IMR-90 (cell line): Measurements from ENCODE around the gene FAM81A. TPM values are rescaled to one million over a fixed set of nuclear protein-coding genes. Genes with fewer than 3 reads are reported as not detected.

Source experiments
- ATAC-seq: fragments of 200-7000 bp; cut with Tn5 transposase; 2 replicates; pipeline ENCODE4 v1.9.1; 2020; ENCODE audit warnings: low read depth, mild to moderate bottlenecking, moderate library complexity
- BruUV-seq: library from RNA; stranded (reverse); fragments of 400-500 nt; replicated peaks from 2 replicates; lab custom pipeline; 2021; lab: Mats Ljungman, UMichigan
- CTCF ChIA-PET: fragments of 300-600 bp; formaldehyde crosslinking; extraction: SDS; loops from one replicate; lab custom pipeline; 2021; ENCODE audit warnings: antibody characterized with exemption; lab: Yijun Ruan, JAX
- POLR2A ChIA-PET: fragments of 300-600 bp; sonication (Branson Sonifier 250); formaldehyde crosslinking; loops from one replicate; lab custom pipeline; 2022; ENCODE audit warnings: antibody characterized with exemption; ENCODE audit not compliant: unreplicated experiment; lab: Charles Lee
- DNase-seq: peaks from one replicate; pipeline ENCODE4 v3.0.0; 2013
- H2AFZ ChIP-seq: replicated peaks from 2 replicates; pipeline ENCODE3; 2013; ENCODE audit warnings: low read length, mild to moderate bottlenecking; ENCODE audit not compliant: poor library complexity
- H2AK5ac ChIP-seq: 2 replicates; pipeline ENCODE4 v1.6.1; 2013; ENCODE audit warnings: low read depth, low read length, inconsistent platforms
- H2AK9ac ChIP-seq: replicated peaks from 2 replicates; pipeline ENCODE3; 2013; ENCODE audit warnings: mild to moderate bottlenecking, low read depth, low read length, moderate library complexity; ENCODE audit not compliant: poor library complexity
- H2BK120ac ChIP-seq: 2 replicates; pipeline ENCODE4 v1.6.1; 2013; ENCODE audit warnings: low read depth, low read length, inconsistent platforms
- H2BK15ac ChIP-seq: 3 replicates; pipeline ENCODE4 v1.6.1; 2013; ENCODE audit warnings: low read depth, low read length, inconsistent platforms
- H2BK20ac ChIP-seq: 2 replicates; pipeline ENCODE4 v1.6.1; 2013; ENCODE audit warnings: low read depth, mild to moderate bottlenecking, inconsistent platforms, low read length, moderate library complexity
- H2BK5ac ChIP-seq: 2 replicates; pipeline ENCODE4 v1.6.1; 2013; ENCODE audit warnings: mild to moderate bottlenecking, low read depth, low read length, inconsistent platforms; ENCODE audit not compliant: poor library complexity, severe bottlenecking
- H3K14ac ChIP-seq: replicated peaks from 2 replicates; pipeline ENCODE4 v1.6.1; 2013; ENCODE audit warnings: low read depth, low read length, inconsistent platforms
- H3K18ac ChIP-seq: 2 replicates; pipeline ENCODE4 v1.6.1; 2013; ENCODE audit warnings: low read depth, low read length, control low read depth
- H3K23ac ChIP-seq: 2 replicates; pipeline ENCODE4 v1.6.1; 2013; ENCODE audit warnings: low read depth, low read length, inconsistent platforms
- H3K27ac ChIP-seq: 2 replicates; pipeline ENCODE4 v1.5.1; 2013; ENCODE audit warnings: mild to moderate bottlenecking, control low read depth, low read length; ENCODE audit not compliant: insufficient read depth
- H3K27me3 ChIP-seq: 2 replicates; pipeline ENCODE4 v1.6.1; 2013; ENCODE audit warnings: low read length; ENCODE audit not compliant: control insufficient read depth, insufficient read depth
- H3K36me3 ChIP-seq: 2 replicates; pipeline ENCODE4 v1.6.1; 2013; ENCODE audit warnings: low read length, mixed read lengths; ENCODE audit not compliant: control insufficient read depth, insufficient read depth
- H3K4ac ChIP-seq: 2 replicates; pipeline ENCODE4 v1.6.1; 2013; ENCODE audit warnings: low read depth, low read length, inconsistent platforms
- H3K4me1 ChIP-seq: 2 replicates; pipeline ENCODE4 v1.6.1; 2013; ENCODE audit warnings: low read length, mixed read lengths; ENCODE audit not compliant: control insufficient read depth, insufficient read depth
- H3K4me2 ChIP-seq: 2 replicates; pipeline ENCODE4 v1.6.1; 2013; ENCODE audit warnings: low read depth, mild to moderate bottlenecking, control low read depth, low read length, moderate library complexity
- H3K4me3 ChIP-seq: 2 replicates; pipeline ENCODE4 v1.5.1; 2013; ENCODE audit warnings: low read depth, mild to moderate bottlenecking, control low read depth, low read length, moderate library complexity; ENCODE audit not compliant: insufficient read depth
- H3K56ac ChIP-seq: 2 replicates; pipeline ENCODE4 v1.6.1; 2013; ENCODE audit warnings: low read length, inconsistent platforms; ENCODE audit not compliant: insufficient read depth; ENCODE audit errors: extremely low read depth
- H3K79me1 ChIP-seq, 2 experiments: 2 replicates each; pipeline ENCODE4 v1.6.1; 2013; ENCODE audit warnings: low read length in 2 of 2, inconsistent platforms in 1 of 2, low read depth in 1 of 2
- H3K9ac ChIP-seq: 2 replicates; pipeline ENCODE4 v1.6.1; 2013; ENCODE audit warnings: low read depth, low read length, control low read depth
- H3K9me1 ChIP-seq: 2 replicates; pipeline ENCODE4 v1.6.1; 2013; ENCODE audit warnings: low read length, inconsistent platforms; ENCODE audit not compliant: insufficient read depth
- H3K9me3 ChIP-seq: 2 replicates; pipeline ENCODE4 v1.6.1; 2013; ENCODE audit warnings: low read length; ENCODE audit not compliant: control insufficient read depth, insufficient read depth
- H4K20me1 ChIP-seq: 2 replicates; pipeline ENCODE4 v1.6.1; 2013; ENCODE audit warnings: low read length, inconsistent platforms; ENCODE audit not compliant: insufficient read depth
- H4K5ac ChIP-seq: 2 replicates; pipeline ENCODE4 v1.6.1; 2013; ENCODE audit warnings: mild to moderate bottlenecking, low read depth, low read length, control low read depth
- H4K8ac ChIP-seq, 2 experiments: 2 replicates each; pipeline ENCODE4 v1.6.1; 2013; ENCODE audit warnings: low read depth in 2 of 2, low read length in 2 of 2, control low read depth in 1 of 2, inconsistent platforms in 1 of 2
- H4K91ac ChIP-seq: 2 replicates; pipeline ENCODE4 v1.6.1; 2013; ENCODE audit warnings: low read depth, low read length, inconsistent platforms; ENCODE audit not compliant: insufficient read depth
- CTCF ChIP-seq: conservative IDR thresholded peaks from 2 replicates; pipeline ENCODE4 v1.5.1; 2012; ENCODE audit warnings: mild to moderate bottlenecking, low read depth, low read length, improper control_type of control experiment
- ELK1 ChIP-seq: fragments of 150-350 bp; IDR thresholded peaks from 2 replicates; pipeline ENCODE4 v1.6.1; 2016; ENCODE audit warnings: low read depth, mild to moderate bottlenecking, low read length, moderate library complexity, borderline replicate concordance
- MXI1 ChIP-seq: IDR thresholded peaks from 2 replicates; pipeline ENCODE4 v1.6.1; 2012; ENCODE audit warnings: low read depth, mild to moderate bottlenecking, low read length, moderate library complexity, borderline replicate concordance
- NFE2L2 ChIP-seq: fragments of 150-350 bp; IDR thresholded peaks from 2 replicates; pipeline ENCODE4 v1.6.1; 2016; ENCODE audit warnings: low read depth, mild to moderate bottlenecking, low read length
- RAD21 ChIP-seq: IDR thresholded peaks from 2 replicates; pipeline ENCODE4 v1.6.1; 2012; ENCODE audit warnings: low read length, improper control_type of control experiment
- RCOR1 ChIP-seq: IDR thresholded peaks from 2 replicates; pipeline ENCODE4 v1.6.1; 2012; ENCODE audit warnings: mild to moderate bottlenecking, low read length, improper control_type of control experiment; ENCODE audit not compliant: insufficient replicate concordance
- RFX5 ChIP-seq: IDR thresholded peaks from 2 replicates; pipeline ENCODE4 v1.8.0; 2012; ENCODE audit warnings: low read depth, mild to moderate bottlenecking, low read length, moderate library complexity
- SMC3 ChIP-seq: fragments of 150-350 bp; IDR thresholded peaks from 2 replicates; pipeline ENCODE4 v1.6.1; 2016; ENCODE audit warnings: low read depth, mild to moderate bottlenecking, antibody characterized with exemption, low read length, moderate library complexity
- USF2 ChIP-seq: fragments of 150-350 bp; IDR thresholded peaks from 2 replicates; pipeline ENCODE4 v1.6.1; 2017; ENCODE audit warnings: mild to moderate bottlenecking, antibody characterized with exemption, low read length, low read depth
- WGBS, 2 experiments: methylation state at CpG; one replicate each; pipeline versions ENCODE4 v1.1.5 to v1.1.7; 2013; ENCODE audit warnings: missing lambda C conversion rate in 2 of 2; ENCODE audit not compliant: insufficient read length in 1 of 2; ENCODE audit errors: extremely low coverage in 2 of 2; 5-methylcytosine and 5-hydroxymethylcytosine counted together
- dilution Hi-C: fragments of 300-500 bp; cut with HindIII; formaldehyde crosslinking; loops from one replicate; pipeline ENCODE4 v1.14.3; 2018; ENCODE audit warnings: low sequenced_read_pairs; ENCODE audit not compliant: unreplicated experiment
- in situ Hi-C: fragments of 300-500 bp; cut with MboI; formaldehyde crosslinking; loops from 3 replicates; pipeline ENCODE4 v1.14.3; 2019; ENCODE audit warnings: low sequenced_read_pairs, inconsistent platforms, mixed read lengths
- intact Hi-C: fragments of 100-400 bp; cut with micrococcal nuclease; formaldehyde crosslinking; loops from 2 replicates; pipeline ENCODE4 v1.10.0; 2022
- polyA plus RNA-seq, 3 experiments: library from polyadenylated mRNA; depleted of rRNA; stranded (reverse); fragments of >200 nt; gene quantifications; 2 replicates each; pipeline ENCODE4 v1.2.3, GENCODE V29; 2012; ENCODE audit warnings: low replicate concordance in 1 of 3
- total RNA-seq: library from RNA; depleted of rRNA; stranded (reverse); fragments of >200 nt; gene quantifications from 2 replicates; pipeline ENCODE4 v1.2.3, GENCODE V29; 2012

Gene FAM81A
- total and polyA plus RNA-seq, 2 of the 4 experiments (the other 2 are of a cell fraction): not detected

- in situ Hi-C loops: no loop called here
- H3K4me2 ChIP-seq: no peak overlapping the region
Observed at GRCh38 chr15:59516655-59517461, 78.9 kb downstream of the FAM81A start.

More at GRCh38 chr15:59516655-59517461, 78.9 kb downstream of the FAM81A start:
- TF ChIP-seq RCOR1 (no peak), NFE2L2 (no peak), USF2 (no peak), CTCF (no peak), MXI1 (no peak), SMC3 (no peak), RAD21 (no peak), ELK1 (no peak), RFX5 (no peak)
- Histone ChIP-seq H3K18ac (no peak overlapping the region), H3K27me3 (peaks cover 10% of the 10 kb centered on the region), H3K4ac (no peak overlapping the region), H4K8ac (no peak overlapping the region), H3K79me1 (no peaks in the 10 kb centered on the region), H3K14ac (no peak overlapping the region), H2BK15ac (no peak overlapping the region), H4K91ac (no peak overlapping the region), H2BK120ac (no peak overlapping the region), H3K4me1 (no peaks in the 10 kb centered on the region), H2BK20ac (no peak overlapping the region), H3K9me1 (no peaks in the 10 kb centered on the region), H3K56ac (no peak overlapping the region), H4K5ac (no peak overlapping the region), H2AK9ac (no peak overlapping the region), H3K27ac (no peak overlapping the region), H4K20me1 (no peaks in the 10 kb centered on the region), H2AK5ac (no peak overlapping the region), H2BK5ac (no peak overlapping the region), H3K23ac (no peak overlapping the region), H3K9ac (no peak overlapping the region), H3K9me3 (no peaks in the 10 kb centered on the region), H3K4me3 (no peak overlapping the region), H2AFZ (no peak overlapping the region), H3K36me3 (no peaks in the 10 kb centered on the region)
- ATAC-seq: no peak
- CTCF ChIA-PET: interaction anchor here (0.6 to 2.8 kb wide), 3 partner anchors 12 to 55 kb away, joined by 4 to 16 read pairs (median 5); no protein-coding TSS in a partner anchor
- intact Hi-C loops (no loop called here), dilution Hi-C loops (no loop called here)
- no peak for DNase-seq
- WGBS, 2 experiments: 64% methylated on average over 3 of the region's 9 CpGs; no CpG with 5 or more reads in 1 of the 2 experiments
- BruUV-seq: no TSS peak
- POLR2A ChIA-PET: no interaction called here
